ENCODE measurements around the gene HOXB2. TPM values are rescaled to one million over a fixed set of nuclear protein-coding genes. Genes with fewer than 3 reads are reported as not detected.
"Not testable (repeated sequence)": the region's sequence is repeated elsewhere in the genome, so short reads cannot be mapped to it uniquely, and the experiment has no call there.

The HOXB2 gene
- polyA plus RNA-seq, 1 donor, result 18.6 TPM

DNA sequence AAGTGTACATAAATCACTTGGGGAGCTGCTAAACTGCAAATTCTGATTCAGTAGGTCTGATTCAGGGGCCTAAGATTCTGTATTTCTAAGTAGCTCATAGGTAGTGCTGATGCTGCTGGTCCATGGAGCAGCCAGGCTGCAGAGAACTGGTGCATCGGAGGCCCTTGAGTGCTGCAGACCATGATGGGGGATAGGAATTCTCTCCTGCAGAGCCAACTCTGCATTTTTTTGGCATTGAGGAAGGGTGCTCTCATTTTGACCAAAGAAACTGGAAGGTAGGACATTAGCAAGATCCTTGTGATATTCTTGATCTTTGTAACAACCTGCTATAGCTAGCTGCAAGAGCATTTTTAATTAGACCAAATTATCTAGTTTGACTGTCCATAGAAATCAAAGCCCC lies 4.7 kb downstream of the HOXB2 start:
- no peak overlapping the region for H3K4me3 ChIP-seq (ENCODE audit: low read length)
- WGBS (ENCODE audit: insufficient coverage, low lambda C conversion rate), result no CpG with 5 or more reads among the region's 1 CpG
- H3K27ac ChIP-seq (ENCODE audit: low read length), result no peak overlapping the region
- DNase-seq, result no peak
- H3K36me3 ChIP-seq (ENCODE audit: control insufficient read depth, insufficient read depth, low read length), result no peaks in the 10 kb centered on the region
- H3K9me3 ChIP-seq (ENCODE audit: control insufficient read depth, low read depth, low read length), result peaks cover 7% of the 10 kb centered on the region
- peaks cover 7% of the 10 kb centered on the region for H3K4me1 ChIP-seq (ENCODE audit: control insufficient read depth, insufficient read depth, low read length)
- H3K27me3 ChIP-seq (ENCODE audit: control insufficient read depth, insufficient read depth, low read length), result peaks cover 60% of the 10 kb centered on the region

DNA sequence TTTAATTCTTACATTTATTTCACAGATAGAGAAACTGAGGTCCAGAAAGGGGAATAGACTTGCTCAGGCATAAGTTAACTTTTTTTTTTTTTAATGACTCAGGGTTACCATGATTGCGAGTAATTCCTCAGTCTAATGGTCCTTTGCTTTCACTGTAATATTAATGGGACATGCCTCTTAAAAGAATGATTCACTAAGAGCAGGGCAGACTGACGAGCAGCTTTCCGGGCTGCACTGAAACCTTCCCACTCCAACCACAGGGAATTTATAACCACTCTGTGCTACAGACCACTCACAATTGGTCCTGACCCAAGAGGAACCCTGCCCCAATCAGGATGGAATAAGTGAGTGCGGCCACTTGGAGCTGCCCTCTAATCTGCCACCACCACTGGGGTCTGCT lies 5.7 kb downstream of the HOXB2 start:
- no peaks in the 10 kb centered on the region for H3K36me3 ChIP-seq (ENCODE audit: control insufficient read depth, insufficient read depth, low read length)
- no peak overlapping the region for H3K4me3 ChIP-seq (ENCODE audit: low read length)
- H3K9me3 ChIP-seq (ENCODE audit: control insufficient read depth, low read depth, low read length), result peaks cover 4% of the 10 kb centered on the region
- H3K27ac ChIP-seq (ENCODE audit: low read length), result no peak overlapping the region
- WGBS (ENCODE audit: insufficient coverage, low lambda C conversion rate), result no CpG with 5 or more reads among the region's 4 CpGs
- DNase-seq, result no peak
- H3K4me1 ChIP-seq (ENCODE audit: control insufficient read depth, insufficient read depth, low read length), result peaks cover 5% of the 10 kb centered on the region
- H3K27me3 ChIP-seq (ENCODE audit: control insufficient read depth, insufficient read depth, low read length), result peaks cover 51% of the 10 kb centered on the region

DNA sequence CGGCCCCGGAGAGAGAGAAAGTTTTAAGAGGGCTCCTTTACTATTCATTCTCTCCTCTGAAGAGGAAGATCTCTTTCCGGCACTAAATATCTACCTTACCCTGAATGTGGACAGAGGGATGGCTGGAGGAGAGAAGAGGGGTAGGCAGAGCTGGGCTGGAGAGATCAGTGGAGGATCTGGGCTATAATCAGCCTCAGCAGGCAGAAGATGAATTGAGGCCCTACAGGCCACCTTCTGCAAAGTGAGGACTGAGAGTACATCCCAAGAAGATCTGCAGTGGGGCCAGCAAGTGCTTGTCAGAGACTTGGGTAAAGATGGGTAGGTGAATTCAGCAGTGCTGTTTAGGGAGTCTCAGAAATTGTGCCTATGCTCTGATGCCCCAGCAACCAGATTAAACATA lies 7.6 kb downstream of the HOXB2 start:
- H3K27ac ChIP-seq (ENCODE audit: low read length), result no peak overlapping the region
- peaks cover 5% of the 10 kb centered on the region for H3K4me1 ChIP-seq (ENCODE audit: control insufficient read depth, insufficient read depth, low read length)
- no peak overlapping the region for H3K4me3 ChIP-seq (ENCODE audit: low read length)
- no peak for DNase-seq
- H3K36me3 ChIP-seq (ENCODE audit: control insufficient read depth, insufficient read depth, low read length), result no peaks in the 10 kb centered on the region
- H3K27me3 ChIP-seq (ENCODE audit: control insufficient read depth, insufficient read depth, low read length), result peaks cover 38% of the 10 kb centered on the region
- no CpG with 5 or more reads among the region's 3 CpGs for WGBS (ENCODE audit: insufficient coverage, low lambda C conversion rate)
- peaks cover 4% of the 10 kb centered on the region for H3K9me3 ChIP-seq (ENCODE audit: control insufficient read depth, low read depth, low read length)

DNA sequence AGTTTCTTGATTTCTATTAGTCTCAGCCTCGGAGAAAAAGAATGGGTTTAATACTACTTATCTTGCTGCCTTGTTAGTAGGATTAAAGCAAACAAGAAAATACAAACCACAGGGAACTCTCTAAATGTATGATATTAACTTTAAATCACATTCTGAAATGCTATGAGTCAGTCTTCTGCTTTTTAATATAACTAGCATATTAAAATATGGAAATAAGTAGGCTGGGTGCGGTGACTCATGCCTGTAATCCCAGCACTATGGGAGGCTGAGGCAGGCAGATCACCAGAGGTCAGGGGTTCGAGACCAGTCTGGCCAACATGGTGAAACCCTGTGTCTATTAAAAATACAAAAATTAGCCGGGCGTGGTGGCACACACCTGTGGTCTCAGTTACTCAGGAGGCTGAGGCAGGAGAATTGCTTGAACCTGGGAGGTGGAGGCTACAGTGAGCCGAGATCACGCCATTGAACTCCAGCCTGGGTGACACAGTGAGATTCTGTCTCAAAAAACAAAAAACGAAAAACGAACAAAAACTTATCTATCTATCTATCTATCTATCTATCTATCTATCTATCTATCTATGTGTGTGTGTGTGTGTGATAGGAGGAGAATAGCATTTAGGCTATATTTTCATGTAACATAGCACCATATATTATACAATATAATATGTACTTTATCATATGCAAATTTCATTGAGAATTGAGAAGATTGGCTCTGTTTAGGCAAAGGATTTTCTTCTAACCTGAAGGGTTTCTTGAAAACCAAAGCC lies 8.9 kb downstream of the HOXB2 start:
- not testable (repeated sequence) for H3K4me1 ChIP-seq (ENCODE audit: control insufficient read depth, insufficient read depth, low read length); H3K4me3 ChIP-seq (ENCODE audit: low read length); H3K36me3 ChIP-seq (ENCODE audit: control insufficient read depth, insufficient read depth, low read length); H3K9me3 ChIP-seq (ENCODE audit: control insufficient read depth, low read depth, low read length); H3K27ac ChIP-seq (ENCODE audit: low read length); DNase-seq
- WGBS (ENCODE audit: insufficient coverage, low lambda C conversion rate), result no CpG with 5 or more reads among the region's 9 CpGs
- H3K27me3 ChIP-seq (ENCODE audit: control insufficient read depth, insufficient read depth, low read length), result peaks cover 31% of the 10 kb centered on the region

DNA sequence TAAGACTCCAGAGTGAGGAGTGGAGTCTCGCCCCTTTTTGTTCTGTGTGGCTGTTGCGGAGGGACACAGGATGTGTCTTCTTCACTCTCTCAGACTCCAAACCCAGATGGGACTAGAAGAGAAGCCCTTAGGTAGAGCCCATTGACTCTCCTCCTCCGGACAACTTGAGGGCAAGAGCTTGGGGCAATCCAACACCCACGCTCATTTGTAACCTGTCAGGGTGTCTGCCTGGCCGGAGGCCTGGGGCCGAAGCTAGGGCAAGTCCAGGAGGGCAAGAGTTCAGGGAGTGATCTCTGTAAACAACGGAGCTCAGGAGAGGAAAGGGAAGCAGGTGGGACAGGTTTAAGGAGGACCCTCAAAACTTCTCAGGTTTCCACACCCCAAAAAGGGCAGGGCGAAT lies 12.6 kb downstream of the HOXB2 start:
- H3K27me3 ChIP-seq (ENCODE audit: control insufficient read depth, insufficient read depth, low read length), result peaks cover 40% of the 10 kb centered on the region
- WGBS (ENCODE audit: insufficient coverage, low lambda C conversion rate), result 80% methylated on average over 1 of the region's 8 CpGs
- no peak overlapping the region for H3K27ac ChIP-seq (ENCODE audit: low read length)
- H3K4me3 ChIP-seq (ENCODE audit: low read length), result no peak overlapping the region
- no peaks in the 10 kb centered on the region for H3K36me3 ChIP-seq (ENCODE audit: control insufficient read depth, insufficient read depth, low read length)
- H3K4me1 ChIP-seq (ENCODE audit: control insufficient read depth, insufficient read depth, low read length), result no peaks in the 10 kb centered on the region
- H3K9me3 ChIP-seq (ENCODE audit: control insufficient read depth, low read depth, low read length), result no peaks in the 10 kb centered on the region
- no peak for DNase-seq

DNA sequence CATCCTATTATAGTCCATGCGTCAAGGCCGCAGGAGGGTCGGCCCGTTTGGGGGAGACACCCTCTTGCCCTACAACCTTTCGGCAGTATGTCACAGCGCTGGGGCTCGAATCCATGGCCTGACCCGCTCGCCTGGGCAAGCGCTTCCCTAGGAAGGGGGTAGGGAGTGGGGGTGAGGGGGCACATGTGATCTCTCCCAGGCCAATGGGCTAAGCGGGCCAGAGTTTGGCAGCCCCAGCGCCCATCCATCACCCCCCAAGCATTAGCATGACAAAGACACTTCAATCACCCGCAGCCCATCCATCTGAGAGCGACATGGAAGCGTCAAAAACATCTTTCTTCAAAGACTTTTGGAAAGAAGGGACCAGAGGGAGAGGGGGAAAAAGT lies 14.0 kb downstream of the HOXB2 start, which contains the start of gene HOXB1:
Gene HOXB1 (minus strand): TSS at position 125 of the 386 bp plus-strand sequence. CDS start 107 bp downstream, at position 18.
- Histone ChIP-seq H3K9me3 (ENCODE audit: control insufficient read depth, low read depth, low read length) (no peaks in the 10 kb centered on the region), H3K27ac (ENCODE audit: low read length) (no peak within 1 kb of the TSS), H3K4me1 (ENCODE audit: control insufficient read depth, insufficient read depth, low read length) (peaks cover 3% of the 10 kb centered on the region), H3K36me3 (ENCODE audit: control insufficient read depth, insufficient read depth, low read length) (no peaks in the 10 kb centered on the region), H3K4me3 (ENCODE audit: low read length) (no peak within 1 kb of the TSS), H3K27me3 (ENCODE audit: control insufficient read depth, insufficient read depth, low read length) (peaks cover 53% of the 10 kb centered on the region)
- no CpG with 5 or more reads among the region's 15 CpGs for WGBS (ENCODE audit: insufficient coverage, low lambda C conversion rate)
- no peak for DNase-seq

DNA sequence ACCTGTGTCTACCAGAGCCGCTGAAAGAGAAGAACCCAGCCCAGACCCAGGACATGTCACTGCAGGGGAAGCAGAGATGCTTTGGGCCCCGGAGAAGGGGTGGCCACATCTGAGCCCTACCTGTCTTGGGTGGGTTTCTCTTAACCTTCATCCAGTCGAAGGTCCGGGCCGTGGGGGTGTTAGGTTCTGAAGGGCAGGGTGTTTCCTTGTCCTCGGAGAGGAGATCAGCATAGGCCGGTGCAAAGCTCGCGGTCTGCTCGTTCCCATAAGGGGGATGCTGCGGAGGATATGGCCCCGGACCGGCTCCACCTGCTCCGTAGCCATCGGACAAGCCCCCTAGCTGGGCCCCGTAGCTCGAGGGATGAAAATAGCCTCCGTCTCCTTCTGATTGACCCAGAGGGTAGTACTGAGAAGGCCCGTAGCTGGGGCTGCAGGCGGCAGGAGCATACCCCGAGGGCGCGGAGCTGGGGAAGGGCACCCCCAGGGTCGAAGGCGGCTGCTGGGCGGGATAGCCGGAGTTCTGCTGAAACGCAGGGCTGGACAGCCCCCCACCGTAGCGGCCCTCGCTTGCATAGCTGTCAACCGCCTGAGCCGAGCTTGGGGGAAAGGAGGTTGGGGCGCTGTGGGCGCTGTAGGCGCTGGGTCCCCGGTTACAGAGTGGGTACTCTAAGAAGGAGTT lies 14.6 kb downstream of the HOXB2 start:
- no peak overlapping the region for H3K4me3 ChIP-seq (ENCODE audit: low read length)
- DNase-seq, result no peak
- H3K27me3 ChIP-seq (ENCODE audit: control insufficient read depth, insufficient read depth, low read length), result peaks cover 58% of the 10 kb centered on the region
- no peak overlapping the region for H3K27ac ChIP-seq (ENCODE audit: low read length)
- H3K4me1 ChIP-seq (ENCODE audit: control insufficient read depth, insufficient read depth, low read length), result peaks cover 3% of the 10 kb centered on the region
- WGBS (ENCODE audit: insufficient coverage, low lambda C conversion rate), result no CpG with 5 or more reads among the region's 37 CpGs
- no peaks in the 10 kb centered on the region for H3K9me3 ChIP-seq (ENCODE audit: control insufficient read depth, low read depth, low read length)
- H3K36me3 ChIP-seq (ENCODE audit: control insufficient read depth, insufficient read depth, low read length), result no peaks in the 10 kb centered on the region

DNA sequence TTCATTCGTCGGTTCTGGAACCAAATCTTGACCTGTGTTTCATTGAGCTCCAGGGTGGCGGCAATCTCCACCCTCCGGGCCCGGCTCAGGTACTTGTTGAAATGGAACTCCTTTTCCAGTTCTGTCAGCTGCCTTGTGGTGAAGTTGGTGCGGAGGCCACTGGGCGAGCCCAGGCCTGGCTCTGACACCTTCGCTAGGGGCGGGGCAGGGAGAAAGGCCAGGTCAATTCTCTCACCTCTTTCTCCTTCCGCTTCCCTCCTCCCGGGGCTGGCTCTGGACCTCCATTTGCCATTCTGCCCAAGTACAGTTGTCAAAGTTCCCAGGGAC lies 15.3 kb downstream of the HOXB2 start:
- H3K36me3 ChIP-seq (ENCODE audit: control insufficient read depth, insufficient read depth, low read length), result no peaks in the 10 kb centered on the region
- no peak overlapping the region for H3K27ac ChIP-seq (ENCODE audit: low read length)
- peaks cover 63% of the 10 kb centered on the region for H3K27me3 ChIP-seq (ENCODE audit: control insufficient read depth, insufficient read depth, low read length)
- peaks cover 3% of the 10 kb centered on the region for H3K4me1 ChIP-seq (ENCODE audit: control insufficient read depth, insufficient read depth, low read length)
- WGBS (ENCODE audit: insufficient coverage, low lambda C conversion rate), result no CpG with 5 or more reads among the region's 11 CpGs
- H3K9me3 ChIP-seq (ENCODE audit: control insufficient read depth, low read depth, low read length), result no peaks in the 10 kb centered on the region
- DNase-seq, result no peak
- no peak overlapping the region for H3K4me3 ChIP-seq (ENCODE audit: low read length)

DNA sequence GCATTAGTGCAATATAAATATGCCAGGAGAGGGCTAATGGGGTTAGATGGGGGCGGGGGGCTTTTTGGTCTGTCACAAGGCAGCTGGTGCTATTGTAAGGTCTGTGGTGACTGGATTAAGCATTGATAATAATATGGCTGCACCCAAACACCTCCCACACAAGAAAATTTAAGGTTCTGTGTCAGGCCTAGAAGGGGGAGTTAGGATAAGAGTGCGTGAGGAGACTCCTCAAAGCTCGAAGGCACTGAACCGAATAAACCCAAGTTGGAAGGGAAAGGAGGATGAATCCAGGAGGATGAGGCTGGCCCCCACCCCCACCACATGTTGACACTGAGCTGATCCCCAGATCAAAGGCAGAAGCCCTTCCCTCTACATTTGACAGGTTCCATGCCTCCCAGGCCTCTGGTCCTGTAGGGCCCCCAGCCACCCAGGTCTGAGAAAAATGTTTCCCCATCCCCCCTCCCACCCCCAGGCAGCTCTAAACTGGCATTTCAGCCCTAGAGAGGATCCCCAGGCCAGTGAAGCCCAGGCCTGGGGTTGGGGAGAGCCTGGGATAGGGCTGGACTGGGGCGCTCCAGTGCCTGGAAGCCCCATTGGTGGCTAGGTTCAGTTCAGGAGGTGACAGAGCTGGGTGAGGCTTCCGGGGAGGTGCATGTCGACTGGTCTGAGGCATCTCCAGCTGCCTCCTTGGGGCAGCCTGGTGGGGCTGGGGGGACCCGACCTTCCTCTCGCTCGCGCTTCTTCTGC lies 15.8 kb downstream of the HOXB2 start:
- WGBS (ENCODE audit: insufficient coverage, low lambda C conversion rate), result no CpG with 5 or more reads among the region's 11 CpGs
- H3K4me1 ChIP-seq (ENCODE audit: control insufficient read depth, insufficient read depth, low read length), result peaks cover 3% of the 10 kb centered on the region
- peaks cover 63% of the 10 kb centered on the region for H3K27me3 ChIP-seq (ENCODE audit: control insufficient read depth, insufficient read depth, low read length)
- H3K4me3 ChIP-seq (ENCODE audit: low read length), result no peak overlapping the region
- no peaks in the 10 kb centered on the region for H3K9me3 ChIP-seq (ENCODE audit: control insufficient read depth, low read depth, low read length)
- H3K36me3 ChIP-seq (ENCODE audit: control insufficient read depth, insufficient read depth, low read length), result no peaks in the 10 kb centered on the region
- H3K27ac ChIP-seq (ENCODE audit: low read length), result no peak overlapping the region
- DNase-seq, result no peak

DNA sequence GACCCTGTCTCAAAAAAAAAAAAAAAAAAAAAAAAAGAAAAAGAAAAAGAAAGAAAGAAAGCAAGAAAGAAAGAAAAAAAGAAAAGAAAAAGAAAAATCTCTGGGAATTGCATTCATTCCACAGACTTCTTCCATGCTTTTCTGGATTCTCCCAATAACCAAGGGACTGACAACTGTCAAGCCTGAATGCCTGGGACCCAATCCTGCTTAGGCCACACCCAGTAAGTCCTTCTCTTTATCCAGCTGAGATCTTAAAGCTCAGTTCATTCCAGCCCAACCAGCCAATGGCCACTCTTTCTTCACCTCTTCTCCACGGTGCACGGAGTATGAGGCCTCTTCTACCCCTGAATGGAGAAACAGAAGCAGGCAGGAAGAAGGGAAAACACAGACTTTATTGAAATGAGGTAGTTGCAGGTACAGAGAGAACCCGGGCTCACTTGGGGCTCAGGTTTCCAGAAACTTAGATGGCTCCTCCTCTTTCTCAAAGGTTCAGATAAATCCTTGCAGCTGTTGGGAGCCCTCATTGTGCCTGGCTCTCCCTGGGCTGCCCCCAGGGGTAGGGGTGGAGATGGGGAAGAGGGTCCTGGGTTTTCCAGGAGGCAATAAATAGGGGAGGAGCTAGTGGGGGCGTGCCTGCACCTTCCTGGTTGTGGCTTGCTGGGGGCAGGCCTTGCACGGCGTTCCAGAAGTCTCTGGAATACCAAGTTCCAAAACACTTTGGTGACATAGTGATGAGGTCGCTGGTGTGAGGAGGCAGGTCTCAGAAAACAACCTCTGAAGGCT lies 16.6 kb downstream of the HOXB2 start:
- no peaks in the 10 kb centered on the region for H3K9me3 ChIP-seq (ENCODE audit: control insufficient read depth, low read depth, low read length)
- no peaks in the 10 kb centered on the region for H3K36me3 ChIP-seq (ENCODE audit: control insufficient read depth, insufficient read depth, low read length)
- DNase-seq, result no peak
- H3K27ac ChIP-seq (ENCODE audit: low read length), result no peak overlapping the region
- H3K27me3 ChIP-seq (ENCODE audit: control insufficient read depth, insufficient read depth, low read length), result peaks cover 69% of the 10 kb centered on the region
- H3K4me1 ChIP-seq (ENCODE audit: control insufficient read depth, insufficient read depth, low read length), result peaks cover 3% of the 10 kb centered on the region
- WGBS (ENCODE audit: insufficient coverage, low lambda C conversion rate), result no CpG with 5 or more reads among the region's 7 CpGs
- no peak overlapping the region for H3K4me3 ChIP-seq (ENCODE audit: low read length)

Data from large intestine (tissue), 3 donors.